ENCODE data around the gene ACTN1.

GRCh38 chr14:69014829-69015259 is 35.7 kb upstream of the ACTN1 start:
- TF ChIP-seq CTCF (conservative IDR thresholded peaks at IDR 0.05; ENCODE audit: low read depth, low read length) (no peak), EZH2 (IDR thresholded peaks at IDR 0.05; ENCODE audit: borderline replicate concordance, low read depth, low read length, poor library complexity, severe bottlenecking) (no peak)
